Epithelial cell of prostate (primary cell): ENCODE results near the gene HPCAL1.

ENCODE experiments used
- DNase-seq: peaks from one replicate; pipeline ENCODE4 v3.0.0-alpha.2; 2011; ENCODE audit warnings: low read depth, low spot score
- H3K27ac ChIP-seq: fragments of 450-650 bp; 2 replicates; pipeline ENCODE4 v1.5.1; 2017; ENCODE audit warnings: mild to moderate bottlenecking

HPCAL1 gene

DNA sequence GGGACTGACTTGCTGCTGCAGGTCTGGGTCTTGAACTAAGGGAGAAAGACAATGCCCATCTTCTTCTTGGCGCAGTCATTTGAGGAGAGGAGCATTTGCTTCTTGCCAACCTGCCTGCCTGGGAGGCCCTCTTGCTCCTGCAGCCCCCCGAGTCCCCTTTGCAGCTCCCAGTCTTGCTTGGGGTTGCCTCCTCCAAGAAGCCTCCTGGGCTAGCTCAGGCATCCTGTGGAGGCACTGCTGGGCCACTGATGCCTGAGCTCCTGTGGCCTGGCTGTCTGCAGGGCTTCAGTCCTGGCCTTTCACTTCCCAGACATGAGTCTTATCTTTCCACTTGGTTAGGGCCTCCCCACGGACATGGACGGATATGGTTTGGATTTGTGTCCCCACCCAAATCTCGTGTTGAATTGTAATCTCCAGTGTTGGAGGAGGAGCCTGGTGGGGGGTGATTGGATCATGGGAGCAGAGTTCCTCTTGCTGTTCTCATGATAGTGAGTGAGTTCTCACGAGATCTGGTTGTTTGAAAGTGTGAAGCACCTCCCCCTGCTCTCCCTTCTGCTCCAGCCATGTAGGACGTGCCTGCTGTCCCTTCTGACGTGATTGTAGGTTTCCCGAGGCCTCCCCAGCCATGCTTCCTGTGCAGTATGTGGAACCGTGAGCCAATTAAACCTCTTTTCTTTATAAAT, 17.3 kb downstream of the HPCAL1 start:
- no peak overlapping the region for H3K27ac ChIP-seq
- no peak for DNase-seq

GRCh38 chr2:10320575-10320931, 17.8 kb downstream of the HPCAL1 start:
- no peak overlapping the region for H3K27ac ChIP-seq
- DNase-seq = no peak

- no peak for DNase-seq
- no peak overlapping the region for H3K27ac ChIP-seq
These were observed 18.2 kb downstream of the HPCAL1 start for GRCh38 chr2:10320933-10321332.

GRCh38 chr2:10321622-10322021, 18.9 kb downstream of the HPCAL1 start:
- H3K27ac ChIP-seq = no peak overlapping the region
- no peak for DNase-seq

- no peak overlapping the region for H3K27ac ChIP-seq
- DNase-seq = no peak
These were observed 19.8 kb downstream of the HPCAL1 start for GRCh38 chr2:10322481-10322880.

DNA sequence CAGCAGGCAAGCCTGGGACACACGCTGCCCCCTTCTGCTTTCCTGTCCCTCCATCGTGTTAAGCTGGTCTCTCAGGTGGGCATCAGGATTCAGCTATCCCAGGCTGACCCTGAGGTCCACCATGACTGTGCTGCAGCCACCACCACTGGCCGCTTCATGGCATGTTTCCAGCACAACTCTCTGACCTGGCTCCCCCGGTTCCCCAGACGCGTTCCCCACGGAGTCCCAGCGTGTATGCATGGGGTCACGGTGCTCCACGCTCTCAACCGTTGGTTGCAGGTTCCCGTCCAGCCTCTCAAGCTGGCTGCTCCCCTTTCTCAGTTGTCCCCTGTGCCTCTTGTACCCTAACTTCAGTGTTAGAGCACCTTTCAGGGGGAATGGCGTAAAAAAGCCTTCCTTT, 20.3 kb downstream of the HPCAL1 start:
- H3K27ac ChIP-seq = no peak overlapping the region
- DNase-seq = no peak

DNA sequence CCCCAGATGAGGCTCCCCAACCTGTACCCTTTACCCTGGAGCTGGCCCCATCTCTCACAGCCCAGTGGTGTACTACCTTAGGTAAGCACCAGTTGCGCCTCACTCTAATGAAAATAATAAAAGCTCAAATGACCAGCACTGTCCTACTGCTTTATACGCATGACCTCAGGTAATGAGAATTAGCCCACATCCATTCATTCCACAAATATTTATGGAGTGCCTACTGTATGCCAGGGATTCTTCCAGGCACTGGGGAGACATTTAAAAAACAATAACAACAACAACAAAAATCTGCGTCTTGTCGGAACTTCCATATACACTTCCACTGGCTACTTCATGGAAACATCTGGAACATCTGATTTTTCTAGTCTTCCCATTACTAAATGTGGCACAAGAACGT, 20.8 kb downstream of the HPCAL1 start:
- no peak for DNase-seq
- no peak overlapping the region for H3K27ac ChIP-seq

GRCh38 chr2:10324095-10324832, 21.6 kb downstream of the HPCAL1 start:
- no peak for DNase-seq
- H3K27ac ChIP-seq = no peak overlapping the region

GRCh38 chr2:10325278-10326145, 22.8 kb downstream of the HPCAL1 start:
- DNase-seq = no peak
- H3K27ac ChIP-seq = no peak overlapping the region

- no peak for DNase-seq
- no peak overlapping the region for H3K27ac ChIP-seq
These were observed 23.5 kb downstream of the HPCAL1 start for GRCh38 chr2:10326151-10326616.

DNA sequence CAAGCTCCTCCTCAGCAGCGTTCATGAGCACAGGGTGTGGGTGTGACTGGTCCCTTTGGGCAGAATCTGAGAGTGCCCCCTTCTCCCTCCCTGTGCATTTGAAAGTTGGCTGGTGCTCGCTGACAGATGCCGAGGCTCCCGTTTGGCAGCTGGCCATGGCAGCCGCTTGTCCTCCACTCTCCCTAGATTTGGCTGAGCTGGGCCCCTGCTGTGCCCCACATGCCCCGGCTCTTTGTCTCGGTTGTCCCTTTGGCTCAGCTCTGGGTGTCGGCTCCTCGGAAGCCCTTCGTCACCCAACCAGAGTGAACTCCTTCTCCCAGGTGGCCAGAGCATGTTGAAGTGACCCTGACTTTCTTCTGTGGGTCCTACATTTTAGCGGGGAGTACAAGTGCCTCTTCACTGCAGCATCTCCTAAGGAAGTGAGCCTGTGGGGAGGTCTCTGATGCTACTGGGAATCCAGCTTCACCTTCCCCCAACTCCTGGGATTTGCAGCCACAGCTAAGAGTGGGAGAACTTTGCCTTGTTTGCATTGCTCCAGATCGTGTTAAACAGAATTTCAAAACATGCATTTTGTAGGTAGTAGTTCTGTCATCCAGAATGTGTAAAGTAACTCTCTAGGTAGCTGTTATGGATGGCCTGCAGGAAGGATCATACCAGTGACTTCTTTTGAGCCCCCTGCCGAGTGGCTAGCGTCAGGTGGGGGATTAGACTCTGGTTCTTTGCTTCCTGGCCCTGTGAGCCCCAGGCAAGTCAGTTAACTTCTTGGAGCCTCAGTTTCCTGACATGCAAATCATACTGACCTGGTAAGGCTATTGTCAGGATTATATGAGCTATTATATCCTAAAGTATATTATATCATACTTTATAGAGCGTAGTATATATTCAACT, 24.2 kb downstream of the HPCAL1 start:
- no peak overlapping the region for H3K27ac ChIP-seq
- no peak for DNase-seq

GRCh38 chr2:10327896-10328669, 25.4 kb downstream of the HPCAL1 start:
- no peak for DNase-seq
- no peak overlapping the region for H3K27ac ChIP-seq

DNA sequence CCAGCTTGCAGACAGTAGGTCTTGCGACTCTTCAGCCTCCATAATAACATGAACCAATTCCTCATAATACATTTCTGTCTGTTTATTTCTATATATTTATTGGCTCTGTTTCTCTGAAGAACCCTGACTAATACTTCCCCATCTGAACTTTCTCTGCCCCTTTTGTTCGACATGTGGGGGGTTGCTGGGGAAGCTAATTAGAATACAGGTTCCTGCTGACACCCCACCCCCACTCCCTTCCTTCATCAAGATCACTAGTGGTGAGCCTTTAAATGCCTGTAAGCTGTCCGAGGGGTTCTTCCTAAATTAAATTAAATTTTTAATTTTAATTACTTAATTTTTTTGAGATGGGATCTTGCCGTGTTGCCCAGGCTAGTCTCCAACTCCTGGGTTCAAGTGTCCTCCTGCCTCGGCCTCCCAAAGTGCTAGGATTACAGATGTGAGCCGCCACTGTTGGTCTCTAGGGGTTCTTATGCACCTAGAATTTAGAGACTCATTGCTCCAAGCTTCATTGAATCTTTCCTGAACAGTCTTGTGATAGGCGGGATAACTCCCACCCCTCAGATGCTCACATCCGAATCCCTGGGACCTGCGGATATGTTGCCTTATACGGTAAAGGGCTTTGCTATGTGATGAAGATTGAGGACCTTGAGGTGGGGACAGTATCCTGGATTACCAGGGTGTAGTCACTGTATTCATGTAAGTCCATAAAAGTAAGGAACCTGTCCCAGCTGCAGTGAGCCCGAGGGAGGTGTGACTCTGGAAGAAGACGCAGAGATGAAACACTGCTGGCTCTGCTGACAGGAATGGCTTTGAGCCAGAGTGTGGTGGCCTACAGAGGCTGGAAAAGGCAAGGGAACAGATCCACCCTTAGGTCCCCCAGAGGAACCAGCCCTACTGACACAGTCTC, 26.2 kb downstream of the HPCAL1 start:
- H3K27ac ChIP-seq = no peak overlapping the region

GRCh38 chr2:10329580-10329879, 26.8 kb downstream of the HPCAL1 start:
- DNase-seq = no peak

More for the DNA sequence above, 26.2 kb downstream of the HPCAL1 start:
- no peak for DNase-seq

DNA sequence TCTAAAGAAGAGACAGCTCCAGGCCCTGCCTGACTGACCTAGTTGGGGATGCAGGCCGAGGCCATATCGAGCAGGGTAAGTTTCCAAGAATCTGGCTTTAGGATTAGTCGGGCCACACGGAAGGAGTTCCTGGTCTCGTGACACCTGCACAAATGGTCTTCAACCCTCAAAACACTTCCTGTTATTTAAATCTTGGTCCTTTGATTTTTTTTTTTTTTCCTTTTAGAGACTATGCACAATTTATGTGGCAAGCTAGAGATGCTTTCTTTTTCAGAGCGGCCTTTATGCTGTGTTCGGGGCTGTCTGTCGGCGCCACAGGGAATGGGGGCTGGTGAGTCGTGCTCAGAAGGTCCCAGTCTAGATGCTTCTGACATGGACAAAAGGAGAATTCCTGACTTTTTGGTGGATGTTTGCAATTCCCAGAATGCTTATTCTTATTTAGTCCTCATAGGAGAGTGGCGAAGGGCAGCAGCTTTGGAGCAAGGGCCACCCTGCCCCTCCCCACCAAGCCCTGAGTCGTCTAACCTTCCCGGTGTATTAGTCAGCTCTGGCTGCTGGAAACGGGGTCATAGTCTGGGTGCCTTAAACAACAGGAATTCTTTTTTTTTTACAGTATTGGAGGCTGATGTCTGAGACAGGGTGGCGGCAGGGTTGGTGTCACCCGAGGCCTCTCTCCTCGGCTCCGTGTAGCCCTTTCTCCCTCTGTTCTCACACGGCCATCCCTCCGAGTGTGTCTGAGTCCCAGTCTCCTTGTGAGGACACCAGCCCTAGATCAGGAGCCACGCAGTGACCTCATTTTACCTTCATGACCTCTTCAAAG, 27.4 kb downstream of the HPCAL1 start:
- H3K27ac ChIP-seq = no peak overlapping the region
- DNase-seq = no peak

More at GRCh38 chr2:10329580-10329879, 26.8 kb downstream of the HPCAL1 start:
- no peak overlapping the region for H3K27ac ChIP-seq

- no peak overlapping the region for H3K27ac ChIP-seq
These were observed 28.0 kb downstream of the HPCAL1 start for GRCh38 chr2:10330700-10331026.

DNA sequence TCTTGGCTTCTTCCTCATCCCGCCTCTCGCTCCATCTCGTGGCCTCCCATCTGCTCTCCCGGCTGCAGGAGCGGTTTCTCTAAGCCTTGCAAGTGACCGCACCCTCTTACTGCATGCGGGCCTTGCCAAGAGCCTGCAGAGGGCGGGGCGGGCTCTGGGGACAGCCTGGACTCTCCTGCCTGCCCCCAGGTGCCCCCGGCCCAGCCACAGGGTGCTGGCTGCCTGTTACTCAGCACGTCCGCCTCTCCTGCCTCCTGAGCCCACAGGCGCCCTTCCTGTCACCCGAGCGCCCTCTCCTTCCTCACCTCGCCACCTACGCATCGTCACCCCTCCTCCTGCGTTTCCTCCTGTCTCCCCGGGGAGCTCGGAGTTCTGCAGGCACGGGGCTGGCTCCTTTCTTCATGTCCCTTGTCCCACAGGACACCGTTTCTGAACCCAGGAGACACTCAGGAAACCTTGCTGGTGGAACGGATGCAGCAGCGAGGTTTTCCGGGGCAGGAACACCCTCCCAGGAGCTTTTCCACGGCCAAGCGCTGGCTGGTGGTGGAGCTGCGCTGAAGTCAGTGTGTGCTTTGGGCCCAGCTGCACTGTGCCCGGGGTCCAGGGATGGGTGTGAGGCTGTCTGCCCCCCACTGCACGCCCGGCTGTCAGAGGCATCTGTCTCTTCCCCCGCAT, 28.5 kb downstream of the HPCAL1 start:
- H3K27ac ChIP-seq = no peak overlapping the region
- DNase-seq = no peak

More at GRCh38 chr2:10330700-10331026, 28.0 kb downstream of the HPCAL1 start:
- no peak for DNase-seq
